ENCODE results near the gene KLF9. TPM values are rescaled to one million over a fixed set of nuclear protein-coding genes. Genes with fewer than 3 reads are reported as not detected.

Gene KLF9
- total and polyA plus RNA-seq, 2 donors (not counting 3 experiments of a cell fraction or from before 2014, with no cell fraction given) = 7.3 to 17.2 TPM

DNA sequence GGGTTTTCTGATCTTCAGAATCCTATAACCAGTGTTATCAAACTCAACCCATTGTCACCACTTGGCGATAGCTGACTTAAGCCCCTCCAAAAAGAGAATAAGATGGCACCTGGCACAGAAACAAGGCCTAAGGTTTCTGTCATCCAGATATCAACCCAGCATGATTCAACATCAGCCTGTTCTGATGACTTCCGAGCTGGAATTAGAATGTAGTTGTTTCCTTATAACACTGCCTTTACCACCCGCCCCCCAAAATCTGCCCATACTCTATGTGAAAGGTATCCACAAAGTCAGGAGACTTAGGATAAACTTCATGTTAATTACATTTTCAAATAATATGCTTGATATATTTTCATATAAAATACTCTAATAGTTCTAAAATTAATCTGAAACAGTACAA, 5.2 kb downstream of the KLF9 start:
- H2AFZ ChIP-seq (ENCODE audit: low read depth, low read length) = no peak overlapping the region
- TF ChIP-seq JUN (IDR thresholded peaks at IDR 0.05; ENCODE audit: borderline replicate concordance, insufficient read depth, insufficient read length, low read depth) (no peak), POLR2A (IDR thresholded peaks at IDR 0.05; ENCODE audit: low read depth, low read length) (no peak), MYC (IDR thresholded peaks at IDR 0.05; ENCODE audit: low read depth, low read length) (no peak), EZH2 (IDR thresholded peaks at IDR 0.05; ENCODE audit: borderline replicate concordance, low read depth, low read length, severe bottlenecking) (no peak), POLR2AphosphoS5 (IDR thresholded peaks at IDR 0.05; ENCODE audit: insufficient read depth, low read depth, low read length) (no peak), GATA2 (IDR thresholded peaks at IDR 0.05; ENCODE audit: insufficient read depth, insufficient read length, low read depth, low read length) (no peak), MAX (IDR thresholded peaks at IDR 0.05; ENCODE audit: insufficient read depth, insufficient read length) (no peak), FOS (IDR thresholded peaks at IDR 0.05; ENCODE audit: borderline replicate concordance, insufficient read depth, low read length) (no peak)
- TF ChIP-seq, protein P1, sequence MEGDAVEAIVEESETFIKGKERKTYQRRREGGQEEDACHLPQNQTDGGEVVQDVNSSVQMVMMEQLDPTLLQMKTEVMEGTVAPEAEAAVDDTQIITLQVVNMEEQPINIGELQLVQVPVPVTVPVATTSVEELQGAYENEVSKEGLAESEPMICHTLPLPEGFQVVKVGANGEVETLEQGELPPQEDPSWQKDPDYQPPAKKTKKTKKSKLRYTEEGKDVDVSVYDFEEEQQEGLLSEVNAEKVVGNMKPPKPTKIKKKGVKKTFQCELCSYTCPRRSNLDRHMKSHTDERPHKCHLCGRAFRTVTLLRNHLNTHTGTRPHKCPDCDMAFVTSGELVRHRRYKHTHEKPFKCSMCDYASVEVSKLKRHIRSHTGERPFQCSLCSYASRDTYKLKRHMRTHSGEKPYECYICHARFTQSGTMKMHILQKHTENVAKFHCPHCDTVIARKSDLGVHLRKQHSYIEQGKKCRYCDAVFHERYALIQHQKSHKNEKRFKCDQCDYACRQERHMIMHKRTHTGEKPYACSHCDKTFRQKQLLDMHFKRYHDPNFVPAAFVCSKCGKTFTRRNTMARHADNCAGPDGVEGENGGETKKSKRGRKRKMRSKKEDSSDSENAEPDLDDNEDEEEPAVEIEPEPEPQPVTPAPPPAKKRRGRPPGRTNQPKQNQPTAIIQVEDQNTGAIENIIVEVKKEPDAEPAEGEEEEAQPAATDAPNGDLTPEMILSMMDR (IDR thresholded peaks at IDR 0.05; ENCODE audit: extremely low read depth in 1 of 2, insufficient read depth in 1 of 2, low read depth in 1 of 2, low read length in 2 of 2) = no peak
- H3K79me2 ChIP-seq (ENCODE audit: control insufficient read depth, insufficient read depth, low read length) = peaks cover 85% of the 10 kb centered on the region
- no peaks in the 10 kb centered on the region for H3K9me1 ChIP-seq (replicated peaks; ENCODE audit: control insufficient read depth, extremely low read depth, insufficient read depth, low read length)
- no peak overlapping the region for H3K4me2 ChIP-seq (ENCODE audit: insufficient read depth, low read length)
- no peaks in the 10 kb centered on the region for H4K20me1 ChIP-seq (replicated peaks; ENCODE audit: control insufficient read depth, extremely low read depth, insufficient read depth, low read length)
- no peaks in the 10 kb centered on the region for H3K36me3 ChIP-seq (ENCODE audit: control insufficient read depth in 2 of 2, extremely low read depth in 1 of 2, insufficient read depth in 2 of 2, low read length in 2 of 2)
- ChIA-PET POLR2A (no interaction called here), CTCF (no interaction called here)
- dilution Hi-C loops (cut with MboI; ENCODE audit: extremely low pct_ligation_motif_present, low sequenced_read_pairs) = no loop called here
- intact Hi-C loops (cut with micrococcal nuclease) = no loop called here
- no peak overlapping the region for H3K27ac ChIP-seq (ENCODE audit: insufficient read depth, low read depth, low read length)
- H3K27me3 ChIP-seq (ENCODE audit: control insufficient read depth in 2 of 2, insufficient read depth in 2 of 2, low read length in 2 of 2) = no peaks in the 10 kb centered on the region
- no peak overlapping the region for H3K4me3 ChIP-seq (replicated peaks in 1 of 3; ENCODE audit: insufficient read depth in 1 of 3, low read depth in 1 of 3, low read length in 3 of 3)
- BruUV-seq (replicated peaks) = no TSS peak
- H3K9me3 ChIP-seq (replicated peaks; ENCODE audit: control insufficient read depth, insufficient read depth, low read length) = no peaks in the 10 kb centered on the region
- FAIRE-seq (no peak), DNase-seq (ENCODE audit: low read depth, low spot score) (no peak)
- H3K9ac ChIP-seq (replicated peaks; ENCODE audit: extremely low read depth, insufficient read depth, low read length) = no peak overlapping the region
- H3K4me1 ChIP-seq (ENCODE audit: control insufficient read depth, extremely low read depth, insufficient read depth, low read length) = peaks cover 29% of the 10 kb centered on the region
